Neural cell (in vitro differentiated cells): ENCODE measurements around the gene ADD2. TPM values are rescaled to one million over a fixed set of nuclear protein-coding genes. Genes with fewer than 3 reads are reported as not detected.

Experiments
- H2AFZ ChIP-seq: fragments of 200-600, 300-800 bp; sonication (generic), shearing (Covaris generic); 2 replicates; pipeline ENCODE4 v1.6.0; 2014; ENCODE audit warnings: low read depth, mild to moderate bottlenecking, antibody characterized with exemption, low read length, moderate library complexity
- H3F3A ChIP-seq: fragments of 200-600 bp; shearing (Covaris generic); 2 replicates; pipeline ENCODE4 v1.6.1; 2016; ENCODE audit warnings: mild to moderate bottlenecking, moderate library complexity, mixed read lengths, antibody characterized with exemption, low read length; ENCODE audit not compliant: insufficient read depth, poor library complexity, severe bottlenecking
- H3K27ac ChIP-seq: fragments of 200-600, 300-800 bp; sonication (generic), shearing (Covaris generic); 2 replicates; pipeline ENCODE4 v1.5.1; 2014; ENCODE audit warnings: mild to moderate bottlenecking, low read length, moderate library complexity
- H3K27me3 ChIP-seq: fragments of 300-800, 200-600 bp; sonication (generic), shearing (Covaris generic); 2 replicates; pipeline ENCODE4 v1.6.0; 2014; ENCODE audit warnings: mild to moderate bottlenecking, low read depth, low read length, moderate library complexity; ENCODE audit not compliant: insufficient read depth
- H3K36me3 ChIP-seq: fragments of 300-800, 200-600 bp; sonication (generic), shearing (Covaris generic); 2 replicates; pipeline ENCODE4 v1.5.1; 2014; ENCODE audit warnings: mild to moderate bottlenecking, antibody characterized with exemption, low read length, moderate library complexity; ENCODE audit not compliant: insufficient read depth
- H3K4me2 ChIP-seq: fragments of 300-800, 200-600 bp; sonication (generic), shearing (Covaris generic); 2 replicates; pipeline ENCODE4 v1.6.0; 2014; ENCODE audit warnings: mild to moderate bottlenecking, low read length
- H3K4me3 ChIP-seq: fragments of 300-800, 200-600 bp; sonication (generic), shearing (Covaris generic); 2 replicates; pipeline ENCODE4 v1.5.1; 2014; ENCODE audit warnings: mild to moderate bottlenecking, low read length, moderate library complexity
- H3K79me2 ChIP-seq: fragments of 200-600 bp; shearing (Covaris generic); replicated peaks from 2 replicates; pipeline ENCODE4 v1.6.0; 2014; ENCODE audit warnings: mild to moderate bottlenecking, low read length, moderate library complexity; ENCODE audit not compliant: insufficient read depth
- H3K9ac ChIP-seq: fragments of 300-800, 200-600 bp; sonication (generic), shearing (Covaris generic); 2 replicates; pipeline ENCODE4 v1.6.1; 2016; ENCODE audit warnings: mild to moderate bottlenecking, low read length, mixed read lengths
- H3K9me2 ChIP-seq: fragments of 200-600 bp; shearing (Covaris generic); 2 replicates; pipeline ENCODE4 v1.6.1; 2016; ENCODE audit warnings: mild to moderate bottlenecking, low read length, mixed read lengths; ENCODE audit not compliant: insufficient read depth
- H3K9me3 ChIP-seq: fragments of 200-600, 300-800 bp; sonication (generic), shearing (Covaris generic); 2 replicates; pipeline ENCODE4 v1.6.1; 2016; ENCODE audit warnings: mild to moderate bottlenecking, mixed run types, low read length, moderate library complexity, mixed read lengths
- H4K20me1 ChIP-seq: fragments of 200-600 bp; shearing (Covaris generic); 2 replicates; pipeline ENCODE4 v1.6.1; 2016; ENCODE audit warnings: mild to moderate bottlenecking, mixed run types; ENCODE audit not compliant: insufficient read depth
- CTCF ChIP-seq: fragments of 450-650 bp; IDR thresholded peaks from 2 replicates; pipeline ENCODE4 v1.5.1; 2014; ENCODE audit warnings: antibody characterized with exemption, mild to moderate bottlenecking, moderate library complexity; ENCODE audit not compliant: poor library complexity, severe bottlenecking
- EP300 ChIP-seq: fragments of 450-650 bp; conservative IDR thresholded peaks from 2 replicates; pipeline ENCODE4 v1.6.1; 2014; ENCODE audit warnings: antibody characterized with exemption, mild to moderate bottlenecking, moderate library complexity; ENCODE audit not compliant: poor library complexity, severe bottlenecking
- EZH2 ChIP-seq: fragments of 200-600, 300-800 bp; shearing (Covaris generic), sonication (generic); IDR thresholded peaks from 2 replicates; pipeline ENCODE4 v1.6.1; 2014; ENCODE audit warnings: antibody characterized with exemption, low read length, borderline replicate concordance, mild to moderate bottlenecking; ENCODE audit not compliant: insufficient read depth, poor library complexity, severe bottlenecking
- MXI1 ChIP-seq: fragments of 450-650 bp; conservative IDR thresholded peaks from 2 replicates; pipeline ENCODE4 v1.6.1; 2014; ENCODE audit warnings: antibody characterized with exemption, mild to moderate bottlenecking; ENCODE audit not compliant: poor library complexity, severe bottlenecking
- POLR2AphosphoS5 ChIP-seq: IDR thresholded peaks from 2 replicates; pipeline ENCODE4 v1.6.1; 2012
- REST ChIP-seq: IDR thresholded peaks from 2 replicates; pipeline ENCODE4 v1.6.1; 2012; ENCODE audit warnings: borderline replicate concordance
- SMC3 ChIP-seq: fragments of 450-650 bp; conservative IDR thresholded peaks from 2 replicates; pipeline ENCODE4 v1.6.1; 2014; ENCODE audit warnings: antibody characterized with exemption, mild to moderate bottlenecking, moderate library complexity; ENCODE audit not compliant: poor library complexity
- TAF1 ChIP-seq: IDR thresholded peaks from 2 replicates; pipeline ENCODE4 v1.6.1; 2012; ENCODE audit warnings: low read depth
- polyA plus RNA-seq: library from polyadenylated mRNA; depleted of rRNA; stranded (reverse); fragments of >200 nt; gene quantifications from 2 replicates; pipeline ENCODE4 v1.2.3, GENCODE V29; 2014

The ADD2 gene
- polyA plus RNA-seq, 1 donor from 2014 or later = 52.5 TPM

GRCh38 chr2:70779911-70780545 is 12.0 kb upstream of the ADD2 start:
- Histone ChIP-seq H2AFZ (no peak overlapping the region), H3K9me2 (no peaks in the 10 kb centered on the region), H3F3A (no peaks in the 10 kb centered on the region), H4K20me1 (no peaks in the 10 kb centered on the region), H3K9me3 (no peaks in the 10 kb centered on the region), H3K4me2 (no peak overlapping the region), H3K27ac (no peak overlapping the region), H3K79me2 (no peaks in the 10 kb centered on the region), H3K27me3 (no peaks in the 10 kb centered on the region), H3K9ac (no peak overlapping the region), H3K4me3 (no peak overlapping the region), H3K36me3 (no peaks in the 10 kb centered on the region)
- TF ChIP-seq MXI1 (no peak), POLR2AphosphoS5 (no peak), CTCF (no peak), EZH2 (no peak), EP300 (no peak)

GRCh38 chr2:70779491-70779890 is 11.5 kb upstream of the ADD2 start:
- Histone ChIP-seq H3K27ac (no peak overlapping the region), H3F3A (no peaks in the 10 kb centered on the region), H3K36me3 (no peaks in the 10 kb centered on the region), H3K9ac (no peak overlapping the region), H3K9me3 (no peaks in the 10 kb centered on the region), H3K4me3 (no peak overlapping the region), H3K79me2 (no peaks in the 10 kb centered on the region), H4K20me1 (no peaks in the 10 kb centered on the region), H3K27me3 (no peaks in the 10 kb centered on the region), H3K9me2 (no peaks in the 10 kb centered on the region), H2AFZ (no peak overlapping the region), H3K4me2 (no peak overlapping the region)
- TF ChIP-seq REST (no peak), SMC3 (no peak), CTCF (no peak), TAF1 (no peak)
